Sigmoid colon (tissue), 4 donors: Measurements from ENCODE around the gene HTR1D.

Source experiments
- EP300 ChIP-seq, 4 donors: sonication (generic); formaldehyde crosslinking; IDR thresholded peaks; one replicate each; pipeline ENCODE4 v1.6.1; 2017; ENCODE audit warnings: antibody characterized with exemption in 4 of 4
- POLR2A ChIP-seq, 2 donors: fragments of 450-650 bp; IDR thresholded peaks; one replicate each; pipeline ENCODE4 v1.6.1; 2016; ENCODE audit warnings: antibody characterized with exemption in 2 of 2, mild to moderate bottlenecking in 2 of 2, moderate library complexity in 2 of 2
- POLR2AphosphoS5 ChIP-seq, 4 donors: sonication (generic); formaldehyde crosslinking; IDR thresholded peaks; one replicate each; pipeline ENCODE4 v1.6.1; 2017; ENCODE audit warnings: antibody characterized with exemption in 4 of 4
- TF ChIP-seq, protein P1 (sequence below), 4 experiments: fragments of 450-650 bp in 3 of 4; fragments of 200-600 bp in 1 of 4; IDR thresholded peaks; one replicate each; pipeline ENCODE4 v1.5.1; 2016 to 2019; ENCODE audit warnings: antibody characterized with exemption in 4 of 4, mild to moderate bottlenecking in 3 of 4, moderate library complexity in 2 of 4

DNA sequence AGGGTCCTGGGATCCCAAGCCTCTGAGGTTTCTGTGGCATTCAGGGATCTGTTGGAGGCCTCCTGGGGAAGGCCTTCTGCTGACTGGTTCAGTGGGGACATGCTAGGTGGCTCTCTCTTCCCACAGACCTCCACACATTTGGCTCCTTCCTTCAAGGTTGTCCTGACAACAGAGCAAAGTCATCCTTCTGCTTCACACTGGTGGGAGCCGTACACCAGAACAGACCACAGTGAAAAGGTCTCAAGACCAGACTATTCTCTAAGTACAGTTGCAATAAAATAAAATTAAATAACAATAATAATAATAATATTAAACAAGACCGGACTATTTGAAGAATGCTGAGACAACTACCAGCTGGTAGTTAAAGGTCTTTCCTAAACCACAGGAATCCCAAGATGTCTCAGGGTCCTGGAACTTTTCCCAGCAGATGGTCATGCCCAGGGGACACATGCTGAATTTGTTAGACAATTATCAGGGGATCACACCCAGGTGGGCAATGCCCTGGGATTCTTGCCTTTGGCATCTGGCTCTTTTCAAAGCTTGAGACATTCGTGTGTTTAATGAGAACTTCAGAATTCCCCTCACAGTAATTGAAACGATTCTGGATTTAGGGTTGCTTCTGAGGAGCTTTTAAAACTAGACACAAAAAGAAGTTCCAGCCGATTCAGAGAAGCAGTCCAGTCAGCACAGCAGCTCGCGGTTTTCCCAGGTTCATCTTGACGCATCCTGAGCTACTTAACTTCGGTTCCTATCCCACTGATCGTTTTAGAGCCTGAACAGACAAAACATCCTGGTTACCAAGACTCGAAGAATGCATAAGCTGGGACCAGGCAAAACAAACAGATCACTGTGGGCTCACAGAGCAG, 22.9 kb downstream of the HTR1D start:
- no peak for TF ChIP-seq EP300 (IDR thresholded peaks at IDR 0.05)
- TF ChIP-seq, protein P1, sequence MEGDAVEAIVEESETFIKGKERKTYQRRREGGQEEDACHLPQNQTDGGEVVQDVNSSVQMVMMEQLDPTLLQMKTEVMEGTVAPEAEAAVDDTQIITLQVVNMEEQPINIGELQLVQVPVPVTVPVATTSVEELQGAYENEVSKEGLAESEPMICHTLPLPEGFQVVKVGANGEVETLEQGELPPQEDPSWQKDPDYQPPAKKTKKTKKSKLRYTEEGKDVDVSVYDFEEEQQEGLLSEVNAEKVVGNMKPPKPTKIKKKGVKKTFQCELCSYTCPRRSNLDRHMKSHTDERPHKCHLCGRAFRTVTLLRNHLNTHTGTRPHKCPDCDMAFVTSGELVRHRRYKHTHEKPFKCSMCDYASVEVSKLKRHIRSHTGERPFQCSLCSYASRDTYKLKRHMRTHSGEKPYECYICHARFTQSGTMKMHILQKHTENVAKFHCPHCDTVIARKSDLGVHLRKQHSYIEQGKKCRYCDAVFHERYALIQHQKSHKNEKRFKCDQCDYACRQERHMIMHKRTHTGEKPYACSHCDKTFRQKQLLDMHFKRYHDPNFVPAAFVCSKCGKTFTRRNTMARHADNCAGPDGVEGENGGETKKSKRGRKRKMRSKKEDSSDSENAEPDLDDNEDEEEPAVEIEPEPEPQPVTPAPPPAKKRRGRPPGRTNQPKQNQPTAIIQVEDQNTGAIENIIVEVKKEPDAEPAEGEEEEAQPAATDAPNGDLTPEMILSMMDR (IDR thresholded peaks at IDR 0.05) = no peak
- TF ChIP-seq POLR2A (IDR thresholded peaks at IDR 0.05) = no peak
- no peak for TF ChIP-seq POLR2AphosphoS5 (IDR thresholded peaks at IDR 0.05)
